Measurements from ENCODE around the gene STUB1. TPM values are rescaled to one million over a fixed set of nuclear protein-coding genes. Genes with fewer than 3 reads are reported as not detected.

The STUB1 gene
- total and polyA plus RNA-seq, 4 donors: 67.4 to 169 (median 105) TPM

DNA sequence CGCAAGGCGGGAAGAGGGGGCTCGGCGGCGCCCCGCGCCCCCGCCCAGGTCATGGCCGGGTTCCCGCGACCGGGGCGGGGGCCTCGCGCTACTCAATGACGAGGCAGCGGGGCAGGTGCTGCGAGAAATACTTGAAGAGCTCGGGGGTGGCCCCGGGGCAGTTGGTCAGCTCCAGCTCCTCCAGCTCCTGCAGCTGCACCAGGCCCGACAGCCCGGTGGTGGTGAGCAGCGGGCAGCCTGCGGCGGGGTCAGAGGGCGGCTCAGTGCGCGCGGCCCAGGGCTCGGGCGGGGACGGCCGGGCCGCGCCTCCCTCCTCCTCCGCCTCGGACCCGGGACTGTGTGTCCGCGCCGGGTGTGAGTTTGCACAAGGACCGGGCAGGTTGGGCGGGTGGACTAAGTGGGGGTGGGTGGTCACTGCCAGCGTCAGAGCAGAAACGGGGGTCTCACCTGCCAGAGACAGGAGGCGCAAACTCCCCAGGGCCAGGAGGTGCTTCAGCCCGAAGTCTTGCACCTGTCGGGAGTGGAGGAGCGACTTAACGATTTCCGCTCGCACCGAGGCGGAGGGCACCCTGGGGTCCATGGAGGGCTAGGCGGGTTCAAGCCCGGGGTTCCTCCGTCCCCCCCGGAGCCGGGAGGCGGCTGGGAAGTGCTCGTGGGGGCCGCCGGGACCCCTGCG, 14.1 kb downstream of the STUB1 start:
- Histone ChIP-seq H3K27me3 (ENCODE audit: control insufficient read depth in 1 of 2, insufficient read depth in 2 of 2, low read length in 1 of 2) (peaks cover 0 to 2% of the 10 kb centered on the region in 2 donors), H3K27ac (ENCODE audit: low read depth in 1 of 2, low read length in 2 of 2) (no peak overlapping the region), H3K9me3 (ENCODE audit: control insufficient read depth, low read length) (no peaks in the 10 kb centered on the region), H3K4me3 (ENCODE audit: low read length in 2 of 2) (no peak overlapping the region), H3K4me1 (ENCODE audit: control insufficient read depth in 1 of 2, insufficient read depth in 2 of 2, low read length in 2 of 2) (no peaks in the 10 kb centered on the region), H3K36me3 (ENCODE audit: control insufficient read depth in 1 of 2, insufficient read depth in 2 of 2, low read length in 1 of 2) (no peaks in the 10 kb centered on the region)
- ATAC-seq (ENCODE audit: low FRiP score) (no peak), DNase-seq (no peak)
- whole genome bisulfite sequencing, 2 donors: 1 to 2% methylated on average over 55 to 64 of the region's 64 CpGs
- intact Hi-C loops (cut with DNase I): no loop called here

DNA sequence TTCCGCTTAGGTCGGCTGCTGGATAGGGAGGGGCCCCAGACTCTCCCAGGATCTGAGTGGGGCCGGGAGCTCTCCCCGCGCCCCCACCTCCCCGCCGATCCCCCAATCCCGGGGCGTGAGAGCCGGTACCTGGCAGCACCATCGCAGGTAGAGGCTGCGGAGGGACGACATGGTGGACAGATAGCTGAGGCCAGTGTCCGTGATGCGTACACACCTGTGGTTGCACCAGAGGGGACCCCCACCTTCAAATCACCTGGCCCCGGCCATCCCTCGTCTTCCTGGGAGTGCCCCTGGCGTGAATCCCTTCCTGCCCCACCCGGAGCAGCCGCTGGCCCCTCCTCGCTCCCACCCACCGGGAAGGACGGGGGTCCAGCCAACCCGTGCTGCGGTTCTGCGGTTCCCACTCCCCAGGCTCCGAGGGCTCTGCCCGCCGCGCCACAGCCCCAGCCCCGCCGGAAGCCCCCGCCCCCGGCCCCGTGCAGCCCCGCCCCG, 14.7 kb downstream of the STUB1 start:
- H3K27ac ChIP-seq (ENCODE audit: low read depth in 1 of 2, low read length in 2 of 2): no peak overlapping the region
- ATAC-seq (ENCODE audit: low FRiP score): no peak
- H3K9me3 ChIP-seq (ENCODE audit: control insufficient read depth, low read length): no peaks in the 10 kb centered on the region
- no peaks in the 10 kb centered on the region for H3K4me1 ChIP-seq (ENCODE audit: control insufficient read depth in 1 of 2, insufficient read depth in 2 of 2, low read length in 2 of 2)
- no peak overlapping the region for H3K4me3 ChIP-seq (ENCODE audit: low read length in 2 of 2)
- intact Hi-C loops (cut with DNase I): no loop called here
- no peak for DNase-seq
- whole genome bisulfite sequencing, 2 donors: 1 to 2% methylated on average over 24 to 37 of the region's 37 CpGs
- H3K36me3 ChIP-seq (ENCODE audit: control insufficient read depth in 1 of 2, insufficient read depth in 2 of 2, low read length in 1 of 2): no peaks in the 10 kb centered on the region
- H3K27me3 ChIP-seq (ENCODE audit: control insufficient read depth in 1 of 2, insufficient read depth in 2 of 2, low read length in 1 of 2): peaks cover 0 to 2% of the 10 kb centered on the region in 2 donors

DNA sequence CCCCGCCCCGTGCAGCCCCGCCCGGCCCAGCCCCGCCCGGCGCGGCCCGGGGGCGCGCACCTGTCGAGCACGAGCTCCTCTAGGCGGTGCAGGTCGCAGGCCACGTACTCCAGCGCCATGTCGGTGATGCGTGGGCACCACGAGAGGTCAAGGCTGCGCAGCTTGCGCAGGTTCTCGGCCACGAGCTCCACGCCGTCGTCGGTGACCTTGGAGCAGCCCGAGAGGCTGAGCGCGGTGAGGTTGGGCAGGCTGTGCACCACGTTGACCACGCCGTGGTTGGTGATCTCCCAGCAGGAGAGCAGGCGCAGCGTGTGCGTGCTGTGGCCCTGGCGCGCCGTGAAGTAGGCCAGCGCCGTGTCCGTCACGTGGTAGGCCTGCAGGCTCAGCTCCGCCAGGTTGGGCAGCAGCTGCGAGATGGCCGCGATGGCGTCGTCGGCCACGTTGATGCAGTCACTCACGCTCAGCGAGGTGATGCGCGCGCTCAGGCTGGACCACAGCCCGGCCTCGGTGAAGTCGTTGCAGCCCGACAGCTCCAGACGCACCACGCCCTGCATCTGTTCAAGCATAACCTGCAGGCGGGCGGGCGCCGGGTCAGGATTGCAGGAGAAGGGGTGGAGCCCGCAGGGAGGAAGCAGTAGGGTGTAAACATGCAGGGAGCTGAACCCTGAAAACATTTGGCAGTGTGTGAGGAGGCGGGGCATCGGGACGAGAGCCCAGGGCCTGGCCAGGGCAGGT, 15.3 kb downstream of the STUB1 start:
- 4 to 5% methylated on average over 59 to 71 of the region's 71 CpGs for WGBS, 2 donors
- ATAC-seq (ENCODE audit: low FRiP score): no peak
- peaks cover 0 to 2% of the 10 kb centered on the region in 2 donors for H3K27me3 ChIP-seq (ENCODE audit: control insufficient read depth in 1 of 2, insufficient read depth in 2 of 2, low read length in 1 of 2)
- no peaks in the 10 kb centered on the region for H3K4me1 ChIP-seq (ENCODE audit: control insufficient read depth in 1 of 2, insufficient read depth in 2 of 2, low read length in 2 of 2)
- no peaks in the 10 kb centered on the region for H3K9me3 ChIP-seq (ENCODE audit: control insufficient read depth, low read length)
- no peak for DNase-seq
- no peaks in the 10 kb centered on the region for H3K36me3 ChIP-seq (ENCODE audit: control insufficient read depth in 1 of 2, insufficient read depth in 2 of 2, low read length in 1 of 2)
- H3K27ac ChIP-seq (ENCODE audit: low read depth in 1 of 2, low read length in 2 of 2): no peak overlapping the region
- H3K4me3 ChIP-seq (ENCODE audit: low read length in 2 of 2): no peak overlapping the region
- intact Hi-C loops (cut with DNase I): no loop called here

DNA sequence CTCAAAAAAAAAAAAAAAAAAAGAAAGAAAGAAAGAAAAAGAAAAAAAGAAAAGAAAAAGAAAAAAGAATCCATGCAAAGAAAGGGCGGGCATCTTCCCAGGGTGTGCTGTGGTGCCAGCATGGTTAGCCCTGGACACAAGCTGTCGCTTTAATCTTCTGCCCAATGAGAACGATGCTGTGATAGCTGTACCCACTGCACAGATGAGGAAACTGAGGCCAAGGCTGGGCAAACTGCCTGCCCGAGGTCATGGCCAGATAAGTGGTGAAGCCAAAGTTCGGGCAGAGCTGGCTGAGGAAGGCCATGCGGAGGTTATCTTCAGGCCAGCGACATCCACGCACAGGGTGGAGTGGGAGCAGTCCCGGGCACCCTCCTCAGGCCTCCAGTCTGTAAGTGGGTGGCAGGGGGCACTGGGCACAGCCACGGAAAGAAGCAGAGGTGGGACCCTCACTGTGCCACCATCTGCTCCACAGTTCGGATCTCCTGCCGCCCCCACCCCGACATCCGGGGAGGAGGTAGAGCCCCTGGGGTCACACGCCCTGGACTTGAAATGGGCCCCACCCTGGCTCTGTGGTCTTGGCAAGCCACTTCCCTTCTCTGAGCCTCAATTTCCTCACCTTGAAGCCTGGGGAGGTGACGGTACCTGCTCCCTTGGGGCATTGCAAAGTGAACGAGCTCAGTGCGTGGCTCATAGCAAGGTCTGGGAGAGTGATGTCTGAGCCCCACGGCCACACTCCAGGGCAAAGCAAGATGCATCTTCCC, 18.9 kb downstream of the STUB1 start:
- Histone ChIP-seq H3K9me3 (ENCODE audit: control insufficient read depth, low read length) (no peaks in the 10 kb centered on the region), H3K4me3 (ENCODE audit: low read length in 2 of 2) (no peak overlapping the region), H3K27me3 (ENCODE audit: control insufficient read depth in 1 of 2, insufficient read depth in 2 of 2, low read length in 1 of 2) (peaks cover 0 to 2% of the 10 kb centered on the region in 2 donors), H3K36me3 (ENCODE audit: control insufficient read depth in 1 of 2, insufficient read depth in 2 of 2, low read length in 1 of 2) (no peaks in the 10 kb centered on the region), H3K4me1 (ENCODE audit: control insufficient read depth in 1 of 2, insufficient read depth in 2 of 2, low read length in 2 of 2) (no peaks in the 10 kb centered on the region), H3K27ac (ENCODE audit: low read depth in 1 of 2, low read length in 2 of 2) (no peak overlapping the region)
- no peak for DNase-seq
- intact Hi-C loops (cut with DNase I): no loop called here
- WGBS, 2 donors: 74 to 78% methylated on average over 17 to 19 of the region's 19 CpGs
- ATAC-seq (ENCODE audit: low FRiP score): no peak

DNA sequence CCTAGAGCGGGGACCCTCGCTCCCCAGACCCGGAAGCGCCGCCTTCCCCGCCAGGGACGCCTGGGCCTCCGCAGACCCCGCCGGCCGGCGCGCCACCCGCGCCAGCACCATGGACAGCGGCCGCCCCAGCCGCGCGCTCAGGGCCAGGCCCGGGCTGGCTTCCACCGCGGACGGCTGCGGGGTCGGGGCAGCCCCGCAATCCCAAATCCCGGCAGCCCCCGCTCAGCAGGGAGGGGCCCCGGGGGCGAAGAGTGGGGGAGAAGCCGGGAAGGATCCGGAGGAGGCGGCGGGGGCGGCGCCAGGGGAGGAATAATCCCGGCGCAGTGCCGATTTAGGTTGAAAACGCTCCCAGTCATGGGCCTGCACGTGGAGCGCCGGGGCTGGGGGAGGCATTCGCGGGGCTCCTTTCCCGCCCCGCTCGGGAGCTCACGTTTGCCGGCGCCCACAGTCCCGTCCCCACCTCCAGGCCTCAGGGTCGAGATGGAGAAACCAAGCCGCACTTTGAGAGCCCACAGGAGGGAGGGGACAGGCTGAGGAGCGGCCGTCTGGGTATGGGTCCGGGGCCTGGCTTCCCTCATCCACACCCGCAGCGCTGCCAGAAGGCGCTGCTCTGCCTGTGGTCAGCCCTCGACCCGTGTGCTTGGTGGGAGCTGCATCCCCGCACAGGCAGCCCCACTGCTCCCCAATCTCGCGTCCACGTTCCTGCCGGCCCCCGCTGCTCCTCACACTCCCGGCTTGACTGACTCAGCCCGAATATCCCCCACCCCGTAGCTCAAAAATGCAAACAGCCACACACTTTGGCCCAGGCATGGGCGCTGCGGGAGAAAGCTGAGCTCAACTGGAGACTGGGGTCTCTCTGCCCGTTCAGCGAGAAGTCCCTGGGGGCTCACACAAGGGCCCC, 20.7 kb downstream of the STUB1 start:
- H3K27ac ChIP-seq (ENCODE audit: low read depth in 1 of 2, low read length in 2 of 2): no peak overlapping the region
- no peaks in the 10 kb centered on the region for H3K9me3 ChIP-seq (ENCODE audit: control insufficient read depth, low read length)
- no peaks in the 10 kb centered on the region for H3K27me3 ChIP-seq (ENCODE audit: control insufficient read depth in 1 of 2, insufficient read depth in 2 of 2, low read length in 1 of 2)
- no peak overlapping the region for H3K4me3 ChIP-seq (ENCODE audit: low read length in 2 of 2)
- intact Hi-C loops (cut with DNase I): no loop called here
- DNase-seq (no peak), ATAC-seq (ENCODE audit: low FRiP score) (peak; percentile 51)
- H3K36me3 ChIP-seq (ENCODE audit: control insufficient read depth in 1 of 2, insufficient read depth in 2 of 2, low read length in 1 of 2): no peaks in the 10 kb centered on the region
- no peaks in the 10 kb centered on the region for H3K4me1 ChIP-seq (ENCODE audit: control insufficient read depth in 1 of 2, insufficient read depth in 2 of 2, low read length in 2 of 2)
- 4 to 5% methylated on average over 54 to 76 of the region's 76 CpGs for WGBS, 2 donors

DNA sequence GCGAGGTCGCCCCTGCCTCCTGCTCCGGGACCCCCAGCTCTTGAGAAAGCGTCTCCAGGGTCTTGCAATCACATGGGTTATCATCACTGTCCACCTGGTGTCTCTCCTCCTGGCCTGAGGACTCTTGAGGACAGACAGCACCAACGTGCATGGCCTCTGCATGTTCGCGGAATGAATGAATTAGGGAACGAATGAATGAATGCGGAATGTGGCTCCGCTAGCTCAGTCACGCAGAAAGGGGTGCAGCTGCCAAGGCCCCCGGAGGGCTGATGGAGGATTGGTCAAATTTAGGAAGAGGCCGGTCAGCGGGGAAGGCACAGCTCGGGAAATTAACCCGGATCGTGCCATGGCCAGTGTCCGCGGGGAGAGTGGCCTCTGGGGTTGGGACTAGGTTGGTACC, 22.1 kb downstream of the STUB1 start:
- ATAC-seq (ENCODE audit: low FRiP score) (no peak), DNase-seq (no peak)
- intact Hi-C loops (cut with DNase I): no loop called here
- 86 to 87% methylated on average over 19 of the region's 19 CpGs for WGBS, 2 donors
- Histone ChIP-seq H3K27me3 (ENCODE audit: control insufficient read depth in 1 of 2, insufficient read depth in 2 of 2, low read length in 1 of 2) (no peaks in the 10 kb centered on the region), H3K4me1 (ENCODE audit: control insufficient read depth in 1 of 2, insufficient read depth in 2 of 2, low read length in 2 of 2) (no peaks in the 10 kb centered on the region), H3K36me3 (ENCODE audit: control insufficient read depth in 1 of 2, insufficient read depth in 2 of 2, low read length in 1 of 2) (no peaks in the 10 kb centered on the region), H3K4me3 (ENCODE audit: low read length in 2 of 2) (no peak overlapping the region), H3K9me3 (ENCODE audit: control insufficient read depth, low read length) (no peaks in the 10 kb centered on the region), H3K27ac (ENCODE audit: low read depth in 1 of 2, low read length in 2 of 2) (no peak overlapping the region)

DNA sequence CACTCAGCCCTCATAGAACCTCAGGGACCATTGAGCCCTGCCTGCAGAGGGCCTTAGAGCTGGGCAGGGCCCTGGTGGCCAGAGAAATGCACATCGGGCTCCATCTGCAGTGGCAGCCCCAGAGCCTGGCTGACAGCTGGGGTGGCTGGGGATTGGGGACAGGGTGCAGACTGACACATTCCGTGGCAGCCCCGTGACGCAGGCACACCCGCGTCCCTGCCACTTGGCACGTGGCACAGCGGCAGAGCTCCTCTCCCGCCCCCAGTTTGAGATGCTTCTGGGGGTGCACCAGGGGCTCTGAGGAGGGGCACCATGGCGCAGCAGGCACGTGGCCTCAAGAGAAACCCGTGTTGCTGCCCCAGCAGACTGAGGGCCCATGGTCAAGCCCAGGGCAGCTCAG, 23.2 kb downstream of the STUB1 start:
- Histone ChIP-seq H3K36me3 (ENCODE audit: control insufficient read depth in 1 of 2, insufficient read depth in 2 of 2, low read length in 1 of 2) (no peaks in the 10 kb centered on the region), H3K9me3 (ENCODE audit: control insufficient read depth, low read length) (no peaks in the 10 kb centered on the region), H3K4me1 (ENCODE audit: control insufficient read depth in 1 of 2, insufficient read depth in 2 of 2, low read length in 2 of 2) (no peaks in the 10 kb centered on the region), H3K27ac (ENCODE audit: low read depth in 1 of 2, low read length in 2 of 2) (no peak overlapping the region), H3K4me3 (ENCODE audit: low read length in 2 of 2) (no peak overlapping the region), H3K27me3 (ENCODE audit: control insufficient read depth in 1 of 2, insufficient read depth in 2 of 2, low read length in 1 of 2) (no peaks in the 10 kb centered on the region)
- intact Hi-C loops (cut with DNase I): no loop called here
- 79% methylated on average over 12 of the region's 12 CpGs for WGBS, 2 donors
- DNase-seq (no peak), ATAC-seq (ENCODE audit: low FRiP score) (no peak)

DNA sequence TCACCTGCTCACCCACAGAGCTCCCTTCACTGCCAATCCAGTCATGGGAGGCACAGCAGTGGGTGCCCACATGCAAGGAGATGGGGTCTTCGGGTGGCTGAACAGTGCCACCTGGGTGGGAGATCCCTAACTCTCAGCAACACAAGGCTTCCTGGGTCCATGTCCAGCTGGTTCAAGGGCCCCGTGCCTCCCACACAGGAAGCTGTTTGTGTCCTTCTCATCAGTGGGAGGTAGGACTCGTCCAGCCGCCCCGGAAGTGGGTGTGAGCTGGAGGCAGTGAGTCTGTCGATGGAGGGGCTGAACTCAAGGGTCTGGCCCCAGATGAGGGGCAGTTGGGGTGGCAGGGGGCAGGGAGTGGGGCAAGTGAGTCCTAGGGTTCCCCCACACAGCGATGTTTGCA, 23.8 kb downstream of the STUB1 start:
- Histone ChIP-seq H3K4me1 (ENCODE audit: control insufficient read depth in 1 of 2, insufficient read depth in 2 of 2, low read length in 2 of 2) (no peaks in the 10 kb centered on the region), H3K36me3 (ENCODE audit: control insufficient read depth in 1 of 2, insufficient read depth in 2 of 2, low read length in 1 of 2) (no peaks in the 10 kb centered on the region), H3K9me3 (ENCODE audit: control insufficient read depth, low read length) (no peaks in the 10 kb centered on the region), H3K4me3 (ENCODE audit: low read length in 2 of 2) (no peak overlapping the region), H3K27ac (ENCODE audit: low read depth in 1 of 2, low read length in 2 of 2) (no peak overlapping the region), H3K27me3 (ENCODE audit: control insufficient read depth in 1 of 2, insufficient read depth in 2 of 2, low read length in 1 of 2) (no peaks in the 10 kb centered on the region)
- ATAC-seq (ENCODE audit: low FRiP score) (no peak), DNase-seq (no peak)
- WGBS, 2 donors: 69 to 83% methylated on average over 7 of the region's 7 CpGs
- intact Hi-C loops (cut with DNase I): no loop called here

Data from aorta (tissue), 5 donors.